HG03097 (cell line): ENCODE data around the gene MAGEA2B.
"Not testable (repeated sequence)": the region's sequence is repeated elsewhere in the genome, so short reads cannot be mapped to it uniquely, and the experiment has no call there.

Source experiments
- ATAC-seq: cut with Tn5 transposase; IDR thresholded peaks from one replicate; pipeline ENCODE4 v1.9.1; 2021; ENCODE audit not compliant: unreplicated experiment, low FRiP score

Gene MAGEA2B

GRCh38 chrX:152713815-152714787, at the start of gene MAGEA2B:
Gene MAGEA2B (plus strand): TSS chrX:152714628. CDS start chrX:152717107, 2,479 bp downstream.
- not testable (repeated sequence) for ATAC-seq

GRCh38 chrX:152674135-152674534, 40.3 kb upstream of the MAGEA2B start:
- no peak for ATAC-seq

- not testable (repeated sequence) for ATAC-seq
Observed at GRCh38 chrX:152674652-152675051, 39.8 kb upstream of the MAGEA2B start.

- ATAC-seq = not testable (repeated sequence)
Observed at GRCh38 chrX:152681012-152681411, 33.4 kb upstream of the MAGEA2B start.

- ATAC-seq = not testable (repeated sequence)
Observed at GRCh38 chrX:152697952-152698931, 16.2 kb upstream of the MAGEA2B start, which contains the start of gene MAGEA3. Gene MAGEA3 (plus strand): TSS chrX:152698794. CDS start chrX:152700833, 2,039 bp downstream.

- ATAC-seq = not testable (repeated sequence)
Observed at GRCh38 chrX:152700390-152700789, 14.0 kb upstream of the MAGEA2B start.

GRCh38 chrX:152706500-152706899, 7.9 kb upstream of the MAGEA2B start:
- ATAC-seq = not testable (repeated sequence)

- ATAC-seq = not testable (repeated sequence)
Observed at GRCh38 chrX:152709173-152709572, 5.3 kb upstream of the MAGEA2B start, which contains the start of gene CSAG2. Gene CSAG2 (minus strand): TSS chrX:152709273. CDS start chrX:152709112, 161 bp downstream.

- ATAC-seq = not testable (repeated sequence)
Observed at GRCh38 chrX:152713195-152713594, 1.2 kb upstream of the MAGEA2B start.

- ATAC-seq = no peak
Observed at GRCh38 chrX:152725409-152725808, 11.0 kb downstream of the MAGEA2B start.

GRCh38 chrX:152733261-152733975, 19.0 kb downstream of the MAGEA2B start, which contains the start of the genes CSAG1 and MAGEA12:
Gene CSAG1 (minus strand): TSS chrX:152733721. CDS start chrX:152732460, 1,261 bp downstream.
Gene MAGEA12 (plus strand): TSS chrX:152733757. CDS start chrX:152736162, 2,405 bp downstream.
- no peak for ATAC-seq

- ATAC-seq = not testable (repeated sequence)
Observed at GRCh38 chrX:152734143-152734858, 19.9 kb downstream of the MAGEA2B start.

GRCh38 chrX:152735101-152735500, 20.7 kb downstream of the MAGEA2B start:
- no peak for ATAC-seq

GRCh38 chrX:152735860-152736511, 21.6 kb downstream of the MAGEA2B start:
- no peak for ATAC-seq

GRCh38 chrX:152736528-152736927, 22.1 kb downstream of the MAGEA2B start:
- ATAC-seq = not testable (repeated sequence)

- ATAC-seq = no peak
Observed at GRCh38 chrX:152738560-152738959, 24.1 kb downstream of the MAGEA2B start.

GRCh38 chrX:152753686-152754650, 39.5 kb downstream of the MAGEA2B start, which contains the start of gene MAGEA2:
Gene MAGEA2 (minus strand): TSS chrX:152753842. CDS start chrX:152751363, 2,479 bp downstream.
- ATAC-seq = not testable (repeated sequence)
